Measurements from ENCODE around the gene AGO1. TPM values are rescaled to one million over a fixed set of nuclear protein-coding genes. Genes with fewer than 3 reads are reported as not detected.

AGO1 gene
- total and polyA plus RNA-seq, 2 donors, result 3.7 to 6.1 TPM

GRCh38 chr1:35893051-35893879 lies 10.3 kb downstream of the AGO1 start:
- H3K4me1 ChIP-seq (ENCODE audit: control insufficient read depth in 2 of 2, insufficient read depth in 2 of 2, low read length in 2 of 2), result no peaks in the 10 kb centered on the region
- 99% methylated on average over 14 of the region's 14 CpGs for WGBS
- H3K36me3 ChIP-seq (ENCODE audit: control insufficient read depth in 2 of 2, insufficient read depth in 2 of 2, low read length in 1 of 2), result peaks cover 37 to 56% of the 10 kb centered on the region in 2 donors
- H3K9me3 ChIP-seq (ENCODE audit: control insufficient read depth in 2 of 2, insufficient read depth in 1 of 2, low read length in 1 of 2), result no peaks in the 10 kb centered on the region
- no peak for DNase-seq (ENCODE audit: low read depth in 6 of 9, low spot score in 9 of 9)
- H3K27ac ChIP-seq (ENCODE audit: low read depth in 1 of 2, low read length in 1 of 2), result no peak overlapping the region
- no peak overlapping the region for H3K4me3 ChIP-seq (ENCODE audit: low read length in 2 of 2)
- H3K27me3 ChIP-seq (ENCODE audit: control insufficient read depth in 2 of 2, insufficient read depth in 1 of 2, low read length in 1 of 2), result no peaks in the 10 kb centered on the region

GRCh38 chr1:35894183-35894582 lies 11.2 kb downstream of the AGO1 start:
- Histone ChIP-seq H3K4me3 (ENCODE audit: low read length in 2 of 2) (no peak overlapping the region), H3K27me3 (ENCODE audit: control insufficient read depth in 2 of 2, insufficient read depth in 1 of 2, low read length in 1 of 2) (no peaks in the 10 kb centered on the region), H3K9me3 (ENCODE audit: control insufficient read depth in 2 of 2, insufficient read depth in 1 of 2, low read length in 1 of 2) (no peaks in the 10 kb centered on the region), H3K36me3 (ENCODE audit: control insufficient read depth in 2 of 2, insufficient read depth in 2 of 2, low read length in 1 of 2) (peaks cover 34 to 55% of the 10 kb centered on the region in 2 donors), H3K27ac (ENCODE audit: low read depth in 1 of 2, low read length in 1 of 2) (no peak overlapping the region), H3K4me1 (ENCODE audit: control insufficient read depth in 2 of 2, insufficient read depth in 2 of 2, low read length in 2 of 2) (no peaks in the 10 kb centered on the region)
- DNase-seq (ENCODE audit: low read depth in 6 of 9, low spot score in 9 of 9), result no peak
- WGBS, result 59% methylated on average over 6 of the region's 6 CpGs

GRCh38 chr1:35894656-35895055 lies 11.6 kb downstream of the AGO1 start:
- Histone ChIP-seq H3K27ac (ENCODE audit: low read depth in 1 of 2, low read length in 1 of 2) (no peak overlapping the region), H3K4me1 (ENCODE audit: control insufficient read depth in 2 of 2, insufficient read depth in 2 of 2, low read length in 2 of 2) (no peaks in the 10 kb centered on the region), H3K27me3 (ENCODE audit: control insufficient read depth in 2 of 2, insufficient read depth in 1 of 2, low read length in 1 of 2) (no peaks in the 10 kb centered on the region), H3K9me3 (ENCODE audit: control insufficient read depth in 2 of 2, insufficient read depth in 1 of 2, low read length in 1 of 2) (no peaks in the 10 kb centered on the region), H3K36me3 (ENCODE audit: control insufficient read depth in 2 of 2, insufficient read depth in 2 of 2, low read length in 1 of 2) (peaks cover 34 to 51% of the 10 kb centered on the region in 2 donors), H3K4me3 (ENCODE audit: low read length in 2 of 2) (no peak overlapping the region)
- no peak for DNase-seq (ENCODE audit: low read depth in 6 of 9, low spot score in 9 of 9)
- 100% methylated on average over 1 of the region's 1 CpG for WGBS

- Histone ChIP-seq H3K4me1 (ENCODE audit: control insufficient read depth in 2 of 2, insufficient read depth in 2 of 2, low read length in 2 of 2) (no peaks in the 10 kb centered on the region), H3K27me3 (ENCODE audit: control insufficient read depth in 2 of 2, insufficient read depth in 1 of 2, low read length in 1 of 2) (no peaks in the 10 kb centered on the region), H3K27ac (ENCODE audit: low read depth in 1 of 2, low read length in 1 of 2) (no peak overlapping the region), H3K36me3 (ENCODE audit: control insufficient read depth in 2 of 2, insufficient read depth in 2 of 2, low read length in 1 of 2) (peaks cover 17 to 38% of the 10 kb centered on the region in 2 donors), H3K4me3 (ENCODE audit: low read length in 2 of 2) (no peak overlapping the region), H3K9me3 (ENCODE audit: control insufficient read depth in 2 of 2, insufficient read depth in 1 of 2, low read length in 1 of 2) (no peaks in the 10 kb centered on the region)
- no peak for DNase-seq (ENCODE audit: low read depth in 6 of 9, low spot score in 9 of 9)
Observed at GRCh38 chr1:35899941-35900340, 16.9 kb downstream of the AGO1 start.

- 98% methylated on average over 9 of the region's 9 CpGs for WGBS
- no peak for DNase-seq (ENCODE audit: low read depth in 6 of 9, low spot score in 9 of 9)
- no peak overlapping the region for H3K4me3 ChIP-seq (ENCODE audit: low read length in 2 of 2)
- no peaks in the 10 kb centered on the region for H3K9me3 ChIP-seq (ENCODE audit: control insufficient read depth in 2 of 2, insufficient read depth in 1 of 2, low read length in 1 of 2)
- no peak overlapping the region for H3K27ac ChIP-seq (ENCODE audit: low read depth in 1 of 2, low read length in 1 of 2)
- H3K27me3 ChIP-seq (ENCODE audit: control insufficient read depth in 2 of 2, insufficient read depth in 1 of 2, low read length in 1 of 2), result no peaks in the 10 kb centered on the region
- H3K4me1 ChIP-seq (ENCODE audit: control insufficient read depth in 2 of 2, insufficient read depth in 2 of 2, low read length in 2 of 2), result no peaks in the 10 kb centered on the region
- H3K36me3 ChIP-seq (ENCODE audit: control insufficient read depth in 2 of 2, insufficient read depth in 2 of 2, low read length in 1 of 2), result peaks cover 17 to 34% of the 10 kb centered on the region in 2 donors
Observed at GRCh38 chr1:35901235-35901634, 18.2 kb downstream of the AGO1 start.

GRCh38 chr1:35902671-35903070 lies 19.7 kb downstream of the AGO1 start:
- Histone ChIP-seq H3K27me3 (ENCODE audit: control insufficient read depth in 2 of 2, insufficient read depth in 1 of 2, low read length in 1 of 2) (no peaks in the 10 kb centered on the region), H3K4me1 (ENCODE audit: control insufficient read depth in 2 of 2, insufficient read depth in 2 of 2, low read length in 2 of 2) (no peaks in the 10 kb centered on the region), H3K36me3 (ENCODE audit: control insufficient read depth in 2 of 2, insufficient read depth in 2 of 2, low read length in 1 of 2) (peaks cover 26 to 41% of the 10 kb centered on the region in 2 donors), H3K4me3 (ENCODE audit: low read length in 2 of 2) (no peak overlapping the region), H3K27ac (ENCODE audit: low read depth in 1 of 2, low read length in 1 of 2) (no peak overlapping the region), H3K9me3 (ENCODE audit: control insufficient read depth in 2 of 2, insufficient read depth in 1 of 2, low read length in 1 of 2) (no peaks in the 10 kb centered on the region)
- no peak for DNase-seq (ENCODE audit: low read depth in 6 of 9, low spot score in 9 of 9)
- whole genome bisulfite sequencing, result 98% methylated on average over 2 of the region's 2 CpGs

- Histone ChIP-seq H3K4me1 (ENCODE audit: control insufficient read depth in 2 of 2, insufficient read depth in 2 of 2, low read length in 2 of 2) (no peaks in the 10 kb centered on the region), H3K27ac (ENCODE audit: low read depth in 1 of 2, low read length in 1 of 2) (no peak overlapping the region), H3K27me3 (ENCODE audit: control insufficient read depth in 2 of 2, insufficient read depth in 1 of 2, low read length in 1 of 2) (no peaks in the 10 kb centered on the region), H3K9me3 (ENCODE audit: control insufficient read depth in 2 of 2, insufficient read depth in 1 of 2, low read length in 1 of 2) (no peaks in the 10 kb centered on the region), H3K36me3 (ENCODE audit: control insufficient read depth in 2 of 2, insufficient read depth in 2 of 2, low read length in 1 of 2) (peaks cover 56 to 69% of the 10 kb centered on the region in 2 donors), H3K4me3 (ENCODE audit: low read length in 2 of 2) (no peak overlapping the region)
- 86% methylated on average over 1 of the region's 1 CpG for WGBS
- no peak for DNase-seq (ENCODE audit: low read depth in 6 of 9, low spot score in 9 of 9)
Observed at GRCh38 chr1:35914717-35915116, 31.7 kb downstream of the AGO1 start.

- WGBS, result 95% methylated on average over 2 of the region's 2 CpGs
- H3K4me1 ChIP-seq (ENCODE audit: control insufficient read depth in 2 of 2, insufficient read depth in 2 of 2, low read length in 2 of 2), result no peaks in the 10 kb centered on the region
- no peak overlapping the region for H3K4me3 ChIP-seq (ENCODE audit: low read length in 2 of 2)
- H3K9me3 ChIP-seq (ENCODE audit: control insufficient read depth in 2 of 2, insufficient read depth in 1 of 2, low read length in 1 of 2), result no peaks in the 10 kb centered on the region
- DNase-seq (ENCODE audit: low read depth in 6 of 9, low spot score in 9 of 9), result no peak
- H3K36me3 ChIP-seq (ENCODE audit: control insufficient read depth in 2 of 2, insufficient read depth in 2 of 2, low read length in 1 of 2), result peaks cover 64 to 69% of the 10 kb centered on the region in 2 donors
- H3K27ac ChIP-seq (ENCODE audit: low read depth in 1 of 2, low read length in 1 of 2), result no peak overlapping the region
- H3K27me3 ChIP-seq (ENCODE audit: control insufficient read depth in 2 of 2, insufficient read depth in 1 of 2, low read length in 1 of 2), result no peaks in the 10 kb centered on the region
Observed at GRCh38 chr1:35915693-35916092, 32.7 kb downstream of the AGO1 start.

- no peaks in the 10 kb centered on the region for H3K27me3 ChIP-seq (ENCODE audit: control insufficient read depth in 2 of 2, insufficient read depth in 1 of 2, low read length in 1 of 2)
- H3K4me1 ChIP-seq (ENCODE audit: control insufficient read depth in 2 of 2, insufficient read depth in 2 of 2, low read length in 2 of 2), result no peaks in the 10 kb centered on the region
- H3K4me3 ChIP-seq (ENCODE audit: low read length in 2 of 2), result no peak overlapping the region
- H3K9me3 ChIP-seq (ENCODE audit: control insufficient read depth in 2 of 2, insufficient read depth in 1 of 2, low read length in 1 of 2), result no peaks in the 10 kb centered on the region
- DNase-seq (ENCODE audit: low read depth in 6 of 9, low spot score in 9 of 9), result no peak
- no peak overlapping the region for H3K27ac ChIP-seq (ENCODE audit: low read depth in 1 of 2, low read length in 1 of 2)
- peaks cover 16 to 17% of the 10 kb centered on the region in 2 donors for H3K36me3 ChIP-seq (ENCODE audit: control insufficient read depth in 2 of 2, insufficient read depth in 2 of 2, low read length in 1 of 2)
Observed at GRCh38 chr1:35923791-35924221, 40.8 kb downstream of the AGO1 start.

All from thymus (tissue), 11 donors.